ENCODE results near the gene RAD54L. TPM values are rescaled to one million over a fixed set of nuclear protein-coding genes. Genes with fewer than 3 reads are reported as not detected.
"Not testable (repeated sequence)": the region's sequence is repeated elsewhere in the genome, so short reads cannot be mapped to it uniquely, and the experiment has no call there.

Gene RAD54L
- total RNA-seq, 1 donor from 2014 or later, result 1.1 TPM

- DNase-seq, result no peak
Observed at GRCh38 chr1:46242918-46243317, 4.6 kb upstream of the RAD54L start.

DNA sequence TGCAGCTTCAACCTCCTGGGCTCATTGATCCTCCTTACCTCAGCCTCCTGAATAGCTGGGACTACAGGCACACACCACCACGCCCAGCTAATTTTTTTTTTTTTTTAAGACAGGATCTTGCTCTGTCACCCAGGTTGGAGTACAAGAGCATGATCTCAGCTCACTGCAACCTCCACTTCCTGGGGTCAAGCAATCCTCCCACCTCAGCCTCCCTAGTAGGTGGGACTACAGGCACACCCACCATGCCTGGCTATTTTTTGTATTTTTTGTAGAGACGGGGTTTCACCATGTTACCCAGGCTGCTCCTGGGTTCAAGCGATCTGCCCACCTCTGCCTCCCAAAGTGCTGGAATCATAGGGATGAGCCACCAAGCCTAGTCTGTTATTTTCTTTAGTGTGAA is 3.7 kb upstream of the RAD54L start:
- DNase-seq, result not testable (repeated sequence)

DNA sequence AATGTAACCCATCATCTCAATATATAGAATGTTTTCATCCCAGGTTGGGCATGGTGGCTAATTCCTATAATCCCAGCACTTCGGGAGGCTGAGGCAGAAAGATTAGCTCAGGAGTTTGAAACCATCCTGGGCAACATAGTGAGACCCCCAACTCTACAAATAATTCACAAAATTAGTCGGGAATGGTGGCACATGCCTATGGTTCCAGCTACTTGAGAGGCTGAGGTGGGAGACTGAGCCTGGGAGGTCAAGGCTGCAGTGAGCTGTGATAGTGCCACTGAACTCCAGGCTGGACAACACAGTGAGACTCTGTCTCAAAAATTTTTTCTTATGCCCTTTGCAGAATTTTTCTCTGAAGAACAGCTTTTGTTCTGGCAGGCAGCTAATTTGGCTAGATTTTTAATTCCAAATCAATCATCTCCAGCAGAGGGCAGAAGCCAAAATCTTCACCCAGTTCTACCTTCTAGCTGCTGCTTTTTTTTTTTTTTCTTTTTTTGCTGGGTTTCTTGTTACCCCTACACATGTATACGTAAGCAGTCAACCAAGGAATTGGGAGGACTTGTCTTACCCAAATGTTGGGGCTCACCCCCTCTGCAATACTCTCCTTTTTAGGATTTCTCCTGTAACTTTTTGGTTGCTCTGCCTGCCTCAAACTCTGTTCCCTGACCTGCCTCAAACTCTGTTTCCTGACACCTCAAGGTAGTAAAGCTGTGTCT is 2.7 kb upstream of the RAD54L start:
- DNase-seq, result no peak

GRCh38 chr1:46246136-46246535 is 1.4 kb upstream of the RAD54L start:
- DNase-seq, result not testable (repeated sequence)

GRCh38 chr1:46246548-46247435 is 771 bp upstream of the RAD54L start:
- DNase-seq, result no peak

- no peak for DNase-seq
Observed at GRCh38 chr1:46248122-46248920, 758 bp downstream of the RAD54L start.

GRCh38 chr1:46254668-46255067 is 7.1 kb downstream of the RAD54L start:
- no peak for DNase-seq

GRCh38 chr1:46256523-46256922 is 9.0 kb downstream of the RAD54L start:
- DNase-seq, result no peak

- DNase-seq, result no peak
Observed at GRCh38 chr1:46262508-46262907, 14.9 kb downstream of the RAD54L start.

- DNase-seq, result no peak
Observed at GRCh38 chr1:46263146-46263545, 15.6 kb downstream of the RAD54L start.

DNA sequence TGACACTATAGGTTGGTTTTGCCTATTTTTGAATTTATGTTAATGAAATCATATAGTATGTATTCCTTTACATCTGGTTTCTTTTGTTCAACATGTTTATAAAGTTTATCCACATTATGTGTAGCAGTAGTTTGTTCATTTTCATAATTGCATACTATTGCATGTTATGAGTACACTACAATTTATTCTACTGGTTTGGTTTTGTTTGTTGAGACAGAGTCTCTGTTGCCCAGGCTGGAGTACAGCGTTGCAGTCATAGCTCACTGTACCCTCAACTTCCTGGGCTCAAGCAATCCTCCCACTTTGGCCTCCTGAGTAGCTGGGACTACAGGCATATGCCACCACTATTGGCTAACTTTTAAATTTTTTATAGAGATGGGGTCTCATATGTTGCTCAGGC is 21.0 kb downstream of the RAD54L start:
- DNase-seq, result no peak

DNA sequence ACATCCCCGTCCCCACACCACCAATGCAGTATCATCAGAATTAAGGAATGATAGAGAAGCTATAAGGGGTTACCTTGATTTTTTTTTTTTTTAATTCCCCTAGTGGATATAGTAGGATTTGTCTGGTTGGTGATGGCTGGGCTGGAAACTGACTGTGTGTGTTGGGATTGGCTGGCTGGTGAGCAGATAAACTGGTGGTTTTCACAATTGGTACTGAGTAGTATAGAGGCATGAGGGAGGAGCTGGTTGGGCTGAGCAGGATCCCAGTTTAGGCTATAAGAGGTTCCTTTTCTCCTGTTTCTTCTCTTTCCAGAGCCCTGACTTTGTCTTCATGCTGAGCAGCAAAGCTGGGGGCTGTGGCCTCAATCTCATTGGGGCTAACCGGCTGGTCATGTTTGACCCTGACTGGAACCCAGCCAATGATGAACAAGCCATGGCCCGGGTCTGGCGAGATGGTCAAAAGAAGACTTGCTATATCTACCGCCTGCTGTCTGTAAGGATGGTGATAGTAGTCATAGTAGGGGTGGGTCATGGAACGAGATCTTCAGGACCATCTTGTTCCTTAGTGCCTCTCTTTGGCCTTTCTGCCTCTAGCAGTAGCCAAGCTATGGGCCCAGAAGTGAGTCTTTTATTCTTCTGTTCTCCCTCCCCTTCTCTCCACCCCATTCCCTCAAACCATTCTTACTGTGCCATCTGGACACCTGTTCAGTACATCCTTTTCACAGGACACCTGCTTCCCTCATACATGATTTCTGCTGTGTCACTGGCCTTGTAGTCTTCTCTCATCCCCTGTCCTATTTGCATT is 26.9 kb downstream of the RAD54L start:
- DNase-seq, result no peak

- no peak for DNase-seq
Observed at GRCh38 chr1:46275030-46275337, 27.4 kb downstream of the RAD54L start.

DNA sequence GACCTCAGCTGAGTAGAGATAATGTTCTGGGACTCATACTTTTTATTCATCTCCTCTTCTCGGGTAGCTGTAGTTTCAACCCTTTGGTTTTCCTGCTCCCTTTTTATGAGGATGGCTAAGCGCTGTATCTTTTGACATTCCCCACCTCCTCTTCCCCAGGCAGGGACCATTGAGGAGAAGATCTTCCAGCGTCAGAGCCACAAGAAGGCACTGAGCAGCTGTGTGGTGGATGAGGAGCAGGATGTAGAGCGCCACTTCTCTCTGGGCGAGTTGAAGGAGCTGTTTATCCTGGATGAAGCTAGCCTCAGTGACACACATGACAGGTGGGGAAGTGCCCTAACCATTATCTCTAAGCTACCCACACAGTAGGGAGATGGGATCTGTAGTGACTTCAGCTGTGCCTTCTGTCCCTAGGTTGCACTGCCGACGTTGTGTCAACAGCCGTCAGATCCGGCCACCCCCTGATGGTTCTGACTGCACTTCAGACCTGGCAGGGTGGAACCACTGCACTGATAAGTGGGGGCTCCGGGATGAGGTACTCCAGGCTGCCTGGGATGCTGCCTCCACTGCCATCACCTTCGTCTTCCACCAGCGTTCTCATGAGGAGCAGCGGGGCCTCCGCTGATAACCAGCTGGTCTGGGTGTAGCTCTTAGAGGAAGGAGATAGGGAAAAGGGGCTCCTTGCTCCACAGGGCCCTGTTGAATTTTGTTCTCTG is 30.3 kb downstream of the RAD54L start:
- no peak for DNase-seq

DNA sequence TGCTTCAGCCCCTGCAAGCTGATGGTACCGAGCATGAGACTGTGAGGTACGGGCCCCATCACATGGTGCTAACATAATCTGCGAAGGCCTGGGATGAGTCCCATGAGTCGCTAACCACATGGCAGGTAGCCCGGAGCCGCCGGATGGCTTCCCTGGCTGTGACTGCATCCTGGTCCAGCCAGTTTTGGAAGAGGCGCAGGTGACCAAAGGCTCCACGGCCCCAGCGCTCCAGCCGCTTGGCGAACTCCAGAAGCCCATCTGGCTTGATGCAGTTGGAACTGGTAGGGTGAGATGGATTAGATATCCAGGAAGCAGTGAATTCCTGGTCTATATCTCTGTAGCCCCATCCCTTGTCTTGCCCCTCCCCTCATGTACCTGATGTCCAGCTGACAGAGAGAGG is 31.2 kb downstream of the RAD54L start:
- no peak for DNase-seq

GRCh38 chr1:46280092-46280491 is 32.5 kb downstream of the RAD54L start:
- no peak for DNase-seq

DNA sequence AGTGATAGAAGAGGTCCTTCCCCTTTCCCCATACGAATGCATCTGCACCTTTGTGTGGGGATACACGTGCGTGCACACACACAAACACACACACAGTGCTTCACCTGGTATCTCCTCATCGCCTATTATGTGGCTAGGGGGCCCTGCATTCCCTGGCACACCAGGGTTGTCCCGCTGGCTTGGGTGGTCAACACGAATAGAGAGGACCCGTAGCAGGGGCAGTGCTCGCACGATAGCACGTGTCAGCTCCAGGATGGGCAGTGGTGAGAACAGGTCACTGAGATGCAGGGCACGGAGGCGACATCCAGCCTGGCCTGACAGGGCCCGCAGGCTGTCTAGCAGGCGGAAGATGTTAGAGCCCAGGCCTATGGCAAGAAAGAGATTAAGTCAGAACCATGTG is 33.5 kb downstream of the RAD54L start:
- no peak for DNase-seq

GRCh38 chr1:46284058-46284457 is 36.5 kb downstream of the RAD54L start:
- DNase-seq, result no peak

DNA sequence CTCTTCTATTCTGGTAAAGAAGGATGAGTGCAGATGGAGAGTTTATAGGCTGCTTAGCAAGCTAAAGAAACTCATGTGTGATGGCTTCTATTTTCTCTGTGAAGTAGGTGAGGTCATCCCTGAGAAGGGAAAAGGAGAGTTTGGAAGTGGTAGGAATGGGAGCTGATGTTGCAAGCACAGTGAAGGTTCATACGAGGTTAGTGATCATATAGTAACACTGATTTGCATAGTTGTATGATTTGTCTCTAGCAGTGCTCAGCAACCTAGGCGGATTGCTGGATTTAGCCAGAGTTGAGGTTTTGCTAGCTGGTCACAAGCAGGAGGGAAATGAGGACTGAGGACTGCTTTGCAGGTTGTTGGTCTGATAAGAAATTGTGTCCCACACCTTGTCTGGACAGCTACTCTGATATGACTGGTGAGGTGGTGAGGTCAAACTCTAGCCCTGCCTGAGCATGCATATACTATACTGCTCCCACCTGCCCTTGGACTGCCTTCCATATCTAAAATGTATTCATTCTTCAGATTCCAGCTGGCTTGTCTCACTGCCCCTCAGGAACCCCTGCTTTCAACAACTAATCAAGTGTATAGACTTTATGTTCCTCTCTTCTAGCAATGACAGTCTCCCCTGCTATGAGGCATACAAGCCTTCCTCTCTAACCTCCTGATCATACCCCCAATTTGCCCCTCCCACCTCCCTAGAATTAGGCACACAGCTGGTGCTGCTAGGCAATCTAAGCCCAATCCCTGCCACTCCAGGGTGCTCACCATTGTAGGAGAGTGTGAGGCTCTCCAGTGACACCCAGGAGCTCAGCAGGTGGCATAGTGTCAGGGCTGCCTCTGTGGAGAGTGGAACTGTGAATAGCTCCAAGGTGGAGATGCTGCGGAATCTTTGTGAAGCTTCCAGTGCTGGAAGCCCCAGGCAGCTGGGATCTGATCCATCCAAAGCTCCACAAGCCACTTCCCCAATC is 37.3 kb downstream of the RAD54L start:
- DNase-seq, result no peak
